ENCODE results near the gene PARP11. TPM values are rescaled to one million over a fixed set of nuclear protein-coding genes. Genes with fewer than 3 reads are reported as not detected.

PARP11 gene
- total RNA-seq, 1 experiment from 2014 or later: 10.3 TPM

- DNase-seq (ENCODE audit: unreplicated experiment): no peak
- ChIA-PET POLR2A (no interaction called here), CTCF (interaction anchor here (0.7 to 3.3 kb wide), 4 partner anchors 13 to 494 kb away, joined by 3 to 18 read pairs (median 6); no protein-coding TSS in a partner anchor)
- TF ChIP-seq CTCF (IDR thresholded peaks at IDR 0.05; ENCODE audit: unreplicated experiment): no peak
- Mint-ChIP-seq H3K27ac (ENCODE audit: low read depth, unreplicated experiment) (no peak overlapping the region), H3K4me1 (ENCODE audit: insufficient read depth, unreplicated experiment) (no peaks in the 10 kb centered on the region), H3K9me3 (ENCODE audit: unreplicated experiment) (no peaks in the 10 kb centered on the region), H3K4me3 (ENCODE audit: unreplicated experiment) (no peak overlapping the region), H3K36me3 (ENCODE audit: insufficient read depth, unreplicated experiment) (no peaks in the 10 kb centered on the region), H3K27me3 (ENCODE audit: insufficient read depth, unreplicated experiment) (no peaks in the 10 kb centered on the region)
- no TSS peak for BruUV-seq (replicated peaks)
- intact Hi-C loops (cut with micrococcal nuclease): no loop called here
Measured at GRCh38 chr12:3790642-3791041, 82.6 kb downstream of the PARP11 start.

GRCh38 chr12:3789838-3790237, 83.4 kb downstream of the PARP11 start:
- H3K36me3 Mint-ChIP-seq (ENCODE audit: insufficient read depth, unreplicated experiment): no peaks in the 10 kb centered on the region
- intact Hi-C loops (cut with micrococcal nuclease): no loop called here
- CTCF ChIA-PET: interaction anchor here (0.5 to 4.5 kb wide), 6 partner anchors 13 to 1059 kb away, joined by 3 to 25 read pairs (median 10); no protein-coding TSS in a partner anchor

GRCh38 chr12:3777206-3777809, 95.9 kb downstream of the PARP11 start:
- no TSS peak for BruUV-seq (replicated peaks)
- H3K27me3 Mint-ChIP-seq (ENCODE audit: insufficient read depth, unreplicated experiment): no peaks in the 10 kb centered on the region
- POLR2A ChIA-PET: interaction anchor here (1.1 kb wide), 1 partner anchor 478 kb away, joined by 7 read pairs; no protein-coding TSS in a partner anchor

More at GRCh38 chr12:3789838-3790237, 83.4 kb downstream of the PARP11 start:
- H3K4me3 Mint-ChIP-seq (ENCODE audit: unreplicated experiment): no peak overlapping the region
- no peaks in the 10 kb centered on the region for H3K27me3 Mint-ChIP-seq (ENCODE audit: insufficient read depth, unreplicated experiment)
- POLR2A ChIA-PET: no interaction called here
- no peak for DNase-seq (ENCODE audit: unreplicated experiment)
- no peaks in the 10 kb centered on the region for H3K4me1 Mint-ChIP-seq (ENCODE audit: insufficient read depth, unreplicated experiment)
- TF ChIP-seq CTCF (IDR thresholded peaks at IDR 0.05; ENCODE audit: unreplicated experiment): no peak
- H3K9me3 Mint-ChIP-seq (ENCODE audit: unreplicated experiment): no peaks in the 10 kb centered on the region
- BruUV-seq (replicated peaks): no TSS peak
- H3K27ac Mint-ChIP-seq (ENCODE audit: low read depth, unreplicated experiment): no peak overlapping the region

More at GRCh38 chr12:3777206-3777809, 95.9 kb downstream of the PARP11 start:
- H3K36me3 Mint-ChIP-seq (ENCODE audit: insufficient read depth, unreplicated experiment): no peaks in the 10 kb centered on the region
- intact Hi-C loops (cut with micrococcal nuclease): loop anchor here (1.0 to 10.0 kb wide), 7 partner anchors 27 to 703 kb away; partner anchors contain the start of gene TSPAN9
- CTCF ChIA-PET: interaction anchor here (0.5 to 9.8 kb wide), 32 partner anchors 10 to 657 kb away, joined by 3 to 188 read pairs (median 4); no protein-coding TSS in a partner anchor
- peak; percentile 58 for DNase-seq (ENCODE audit: unreplicated experiment)
- H3K4me3 Mint-ChIP-seq (ENCODE audit: unreplicated experiment): no peak overlapping the region
- peak; percentile 64 for TF ChIP-seq CTCF (IDR thresholded peaks at IDR 0.05; ENCODE audit: unreplicated experiment)
- H3K9me3 Mint-ChIP-seq (ENCODE audit: unreplicated experiment): peaks cover 7% of the 10 kb centered on the region
- no peaks in the 10 kb centered on the region for H3K4me1 Mint-ChIP-seq (ENCODE audit: insufficient read depth, unreplicated experiment)
- H3K27ac Mint-ChIP-seq (ENCODE audit: low read depth, unreplicated experiment): no peak overlapping the region
